Activated T-helper 1 cell treated with anti-CD3 and anti-CD28 coated beads, Interleukin-12 subunit alpha, Interleukin-12 subunit beta, Interleukin-2, Interleukin-4 antibody, amounts not matched to agents 30 ng/mL and 10 ng/mL and 1 ng/mL, durations not matched to agents 14 hours and 24 hours and 36 hours (primary cell): ENCODE data around the gene MSANTD1. TPM values are rescaled to one million over a fixed set of nuclear protein-coding genes. Genes with fewer than 3 reads are reported as not detected.

Experiments
- DNase-seq: peaks from one replicate; pipeline ENCODE4 v3.0.0; 2021; ENCODE audit warnings: low spot score
- H3K27ac Mint-ChIP-seq: one replicate; pipeline ENCODE4 v1.8.0; 2021; ENCODE audit warnings: mild to moderate bottlenecking, mixed read lengths
- H3K27me3 Mint-ChIP-seq: one replicate; pipeline ENCODE4 v1.8.0; 2022; ENCODE audit warnings: mild to moderate bottlenecking, moderate library complexity, mixed read lengths; ENCODE audit not compliant: insufficient read depth
- H3K36me3 Mint-ChIP-seq: one replicate; pipeline ENCODE4 v1.8.0; 2021; ENCODE audit warnings: low read depth, mixed read lengths
- H3K4me1 Mint-ChIP-seq: one replicate; pipeline ENCODE4 v1.8.0; 2021; ENCODE audit warnings: low read depth, mixed read lengths
- H3K4me3 Mint-ChIP-seq: one replicate; pipeline ENCODE4 v1.8.0; 2021; ENCODE audit warnings: mild to moderate bottlenecking, moderate library complexity, mixed read lengths
- H3K9me3 Mint-ChIP-seq: one replicate; pipeline ENCODE4 v1.8.0; 2021; ENCODE audit warnings: mixed read lengths
- intact Hi-C: fragments of 100-400 bp; cut with micrococcal nuclease; formaldehyde crosslinking; loops from one replicate; pipeline ENCODE4 v1.15.1; 2024
- total RNA-seq: library from RNA; stranded (reverse); gene quantifications from 2 replicates; pipeline ENCODE4 v1.2.3, GENCODE V29; 2022

Gene MSANTD1
- total RNA-seq, 1 donor from 2014 or later = 0.73 TPM

DNA sequence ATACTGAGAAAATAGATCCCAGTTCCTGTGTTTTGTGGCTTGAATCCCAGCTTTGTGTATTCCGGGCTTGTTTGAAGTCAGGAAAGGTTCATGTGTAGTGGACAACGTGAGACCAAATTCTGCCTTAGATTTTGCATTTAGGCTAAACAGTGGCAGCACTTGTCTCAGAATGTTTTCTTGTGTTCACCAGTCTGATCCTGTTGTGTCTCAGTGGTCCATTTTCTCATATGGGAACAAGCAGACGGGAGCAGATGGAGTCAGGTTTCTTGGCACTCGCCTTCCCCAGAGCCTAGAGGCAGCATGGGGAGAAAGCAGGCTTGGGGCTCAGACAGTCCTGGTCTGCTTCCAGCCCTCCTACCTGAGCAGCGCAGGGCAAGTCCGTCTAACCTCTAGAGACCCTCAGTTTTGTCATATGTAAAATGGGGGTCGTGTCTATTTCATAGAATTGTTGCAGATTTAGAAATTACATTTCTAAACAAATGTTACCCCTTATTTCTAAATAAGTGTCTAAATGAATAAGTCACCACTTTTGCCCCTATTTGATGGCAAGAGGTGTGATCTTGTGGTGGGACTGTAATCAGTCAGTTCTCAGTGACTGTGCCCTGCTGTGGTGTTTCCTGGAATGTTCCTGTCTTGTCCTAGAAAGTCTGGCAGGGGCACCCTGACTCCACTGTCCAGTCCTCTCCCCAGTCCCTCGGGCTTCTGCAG lies 28.3 kb upstream of the MSANTD1 start:
- no peak overlapping the region for H3K4me3 Mint-ChIP-seq
- DNase-seq = no peak
- intact Hi-C loops = no loop called here
- H3K27me3 Mint-ChIP-seq = no peaks in the 10 kb centered on the region
- no peak overlapping the region for H3K27ac Mint-ChIP-seq
- H3K9me3 Mint-ChIP-seq = no peaks in the 10 kb centered on the region
- H3K4me1 Mint-ChIP-seq = peaks cover 12% of the 10 kb centered on the region
- peaks cover 20% of the 10 kb centered on the region for H3K36me3 Mint-ChIP-seq

DNA sequence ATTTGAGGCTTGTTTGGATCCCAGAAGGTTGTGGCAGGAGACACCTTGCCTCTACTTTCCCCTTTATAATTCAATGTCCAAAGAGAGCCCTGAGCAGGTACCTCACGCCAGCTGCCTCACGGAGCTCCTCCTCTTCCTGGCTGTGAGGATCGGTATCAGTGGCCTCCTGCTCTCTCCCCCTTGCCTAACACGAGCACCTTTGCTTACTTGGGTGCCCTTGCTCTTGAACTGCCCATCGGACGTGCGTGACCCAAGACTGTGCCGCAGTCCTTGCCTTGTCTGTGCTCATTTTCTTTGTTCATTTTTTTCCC lies 27.8 kb upstream of the MSANTD1 start:
- DNase-seq = no peak
- peaks cover 12% of the 10 kb centered on the region for H3K4me1 Mint-ChIP-seq
- H3K4me3 Mint-ChIP-seq = no peak overlapping the region
- peak overlapping the region; percentile 21 for H3K27ac Mint-ChIP-seq
- H3K27me3 Mint-ChIP-seq = no peaks in the 10 kb centered on the region
- H3K9me3 Mint-ChIP-seq = no peaks in the 10 kb centered on the region
- H3K36me3 Mint-ChIP-seq = peaks cover 22% of the 10 kb centered on the region
- intact Hi-C loops = no loop called here

DNA sequence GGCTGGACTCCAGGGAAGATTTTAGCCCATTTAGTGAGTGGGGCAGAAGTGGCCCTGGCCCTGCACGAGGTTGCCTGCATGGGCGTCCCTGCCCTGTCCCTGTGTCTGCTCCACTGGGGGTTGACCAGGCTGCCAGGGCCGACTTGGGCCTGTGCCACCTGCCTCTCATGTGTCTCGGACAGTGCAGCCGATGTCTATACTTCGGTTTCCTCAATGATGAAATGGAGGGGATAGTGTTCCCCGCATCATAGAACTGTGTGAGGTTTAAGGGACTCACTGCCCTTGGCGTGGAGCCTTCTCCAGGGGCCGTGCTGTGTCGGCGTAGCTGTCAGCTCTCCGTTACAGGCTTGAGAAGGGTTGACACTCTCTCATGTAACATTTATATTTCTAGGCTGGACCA lies 27.0 kb upstream of the MSANTD1 start:
- H3K4me1 Mint-ChIP-seq = peaks cover 12% of the 10 kb centered on the region
- H3K36me3 Mint-ChIP-seq = peaks cover 22% of the 10 kb centered on the region
- no peak for DNase-seq
- no peak overlapping the region for H3K4me3 Mint-ChIP-seq
- H3K27me3 Mint-ChIP-seq = no peaks in the 10 kb centered on the region
- no peaks in the 10 kb centered on the region for H3K9me3 Mint-ChIP-seq
- intact Hi-C loops = no loop called here
- no peak overlapping the region for H3K27ac Mint-ChIP-seq

DNA sequence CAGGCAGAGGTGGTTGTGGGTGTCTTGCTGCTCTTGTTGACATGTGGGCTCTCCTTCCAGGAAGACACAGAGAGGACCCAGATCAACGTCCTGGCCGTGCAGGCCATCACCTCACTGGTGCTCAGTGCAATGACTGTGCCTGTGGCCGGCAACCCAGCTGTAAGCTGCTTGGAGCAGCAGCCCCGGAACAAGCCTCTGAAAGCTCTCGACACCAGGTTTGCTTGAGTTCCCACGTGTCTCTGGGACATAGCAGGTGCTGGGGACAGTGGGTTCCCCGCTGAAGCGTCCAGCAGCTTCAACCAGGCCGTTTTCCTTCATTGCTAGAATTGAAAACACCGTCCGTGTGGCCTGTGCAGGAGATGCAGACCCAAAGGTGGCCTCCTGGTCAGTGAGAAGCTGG lies 25.6 kb upstream of the MSANTD1 start:
- Mint-ChIP-seq H3K27me3 (no peaks in the 10 kb centered on the region), H3K27ac (no peak overlapping the region), H3K4me1 (peaks cover 12% of the 10 kb centered on the region), H3K9me3 (no peaks in the 10 kb centered on the region), H3K36me3 (peaks cover 20% of the 10 kb centered on the region), H3K4me3 (no peak overlapping the region)
- intact Hi-C loops = no loop called here
- DNase-seq = no peak

DNA sequence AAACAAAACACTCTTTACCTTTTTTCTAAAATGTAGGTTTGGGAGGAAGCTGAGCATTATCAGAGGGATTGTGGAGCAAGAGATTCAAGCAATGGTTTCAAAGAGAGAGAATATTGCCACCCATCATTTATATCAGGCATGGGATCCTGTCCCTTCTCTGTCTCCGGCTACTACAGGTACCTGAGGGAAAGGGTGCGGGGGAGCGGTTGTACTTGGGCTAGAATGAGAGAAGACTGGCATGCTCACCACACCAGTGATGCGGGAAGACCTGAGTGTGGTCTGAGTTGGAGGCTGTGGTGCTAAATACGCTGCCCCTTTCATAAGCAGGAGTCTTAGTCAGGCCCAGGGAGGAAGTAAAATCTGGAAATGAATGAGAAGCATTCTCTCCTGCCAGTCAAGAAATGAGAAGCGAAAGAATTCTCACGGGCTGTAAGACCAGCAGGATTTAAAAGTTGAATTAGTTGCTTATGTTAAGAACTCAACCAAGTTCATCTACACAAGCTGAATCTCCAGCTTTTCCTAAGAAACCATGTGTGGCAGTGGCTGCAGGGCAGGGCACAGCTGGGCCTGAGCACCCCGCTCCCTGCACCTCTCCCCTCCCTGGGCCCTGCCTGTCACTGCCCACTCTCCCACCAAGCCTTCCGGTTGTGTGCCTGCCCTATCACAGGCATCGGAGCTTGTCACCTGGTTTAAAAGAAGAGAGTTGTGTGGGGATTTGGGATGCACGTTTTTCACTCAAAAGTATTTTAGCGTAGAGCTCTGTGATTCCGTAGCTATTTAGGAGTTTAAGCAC lies 24.8 kb upstream of the MSANTD1 start:
- no peaks in the 10 kb centered on the region for H3K27me3 Mint-ChIP-seq

DNA sequence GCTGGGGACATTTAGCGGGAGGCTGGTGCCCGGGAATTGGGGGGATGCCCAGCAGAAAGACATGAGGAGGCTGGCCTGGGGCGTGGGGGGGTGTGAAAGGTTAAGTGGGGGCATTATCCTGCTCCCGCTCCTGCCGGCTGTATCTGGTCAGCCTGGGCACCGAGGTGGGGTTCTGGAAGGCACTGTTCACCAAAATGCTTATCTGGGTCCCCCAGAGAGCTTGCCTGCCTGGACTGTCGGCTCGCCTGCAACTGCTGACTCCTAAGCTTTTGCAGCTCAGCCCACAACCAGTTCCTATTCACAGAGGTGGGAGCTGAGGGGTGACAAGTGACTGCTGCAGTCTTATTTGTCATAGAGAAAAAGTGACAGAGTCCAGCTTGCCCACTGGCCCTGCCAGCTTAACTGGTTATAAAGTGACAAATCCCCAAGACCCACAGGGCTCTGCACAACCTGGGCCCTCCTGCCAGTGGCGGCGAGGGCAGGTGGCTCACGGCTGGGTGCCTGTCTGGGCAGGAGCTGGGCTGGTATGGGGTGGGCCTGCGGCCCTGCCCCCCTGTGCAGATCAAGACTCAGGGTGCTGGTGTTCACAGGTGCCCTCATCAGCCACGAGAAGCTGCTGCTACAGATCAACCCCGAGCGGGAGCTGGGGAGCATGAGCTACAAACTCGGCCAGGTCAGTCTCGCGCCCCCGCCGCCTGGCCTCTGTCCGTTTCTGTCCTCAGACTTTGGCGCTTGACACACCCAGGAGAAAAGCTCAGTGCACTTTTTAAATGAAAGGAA lies 23.7 kb upstream of the MSANTD1 start:
- no peak overlapping the region for H3K27ac Mint-ChIP-seq
- H3K36me3 Mint-ChIP-seq = peaks cover 37% of the 10 kb centered on the region
- no peaks in the 10 kb centered on the region for H3K4me1 Mint-ChIP-seq
- DNase-seq = no peak
- no peaks in the 10 kb centered on the region for H3K27me3 Mint-ChIP-seq
- H3K9me3 Mint-ChIP-seq = no peaks in the 10 kb centered on the region
- H3K4me3 Mint-ChIP-seq = no peak overlapping the region
- intact Hi-C loops = no loop called here

More for the DNA sequence above, 24.8 kb upstream of the MSANTD1 start:
- DNase-seq = no peak
- intact Hi-C loops = no loop called here
- Mint-ChIP-seq H3K27ac (no peak overlapping the region), H3K9me3 (no peaks in the 10 kb centered on the region), H3K4me3 (no peak overlapping the region), H3K4me1 (peaks cover 11% of the 10 kb centered on the region), H3K36me3 (peaks cover 28% of the 10 kb centered on the region)

DNA sequence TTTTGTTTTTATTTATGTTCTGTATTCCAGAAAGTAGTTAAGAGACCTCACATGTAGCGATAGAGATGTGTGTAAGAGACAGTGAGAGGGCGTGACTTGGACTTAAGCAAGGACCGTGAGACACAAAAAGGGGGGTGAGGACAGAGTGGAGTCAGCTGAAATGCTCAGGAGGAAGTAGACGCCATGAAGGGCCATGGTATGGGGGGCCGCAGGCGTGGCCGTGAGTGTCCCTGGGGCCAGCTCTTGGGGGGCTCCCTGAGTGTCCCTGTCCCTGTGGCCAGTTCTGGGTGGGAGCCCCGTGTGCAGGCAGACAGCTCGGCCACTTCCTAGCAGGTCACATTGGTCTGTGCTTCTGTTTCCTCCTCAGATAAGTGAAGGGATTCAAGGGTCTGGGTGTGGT lies 23.0 kb upstream of the MSANTD1 start:
- no peak for DNase-seq
- Mint-ChIP-seq H3K4me1 (no peaks in the 10 kb centered on the region), H3K27me3 (no peaks in the 10 kb centered on the region), H3K9me3 (no peaks in the 10 kb centered on the region), H3K4me3 (no peak overlapping the region), H3K36me3 (peaks cover 38% of the 10 kb centered on the region), H3K27ac (no peak overlapping the region)
- intact Hi-C loops = no loop called here

DNA sequence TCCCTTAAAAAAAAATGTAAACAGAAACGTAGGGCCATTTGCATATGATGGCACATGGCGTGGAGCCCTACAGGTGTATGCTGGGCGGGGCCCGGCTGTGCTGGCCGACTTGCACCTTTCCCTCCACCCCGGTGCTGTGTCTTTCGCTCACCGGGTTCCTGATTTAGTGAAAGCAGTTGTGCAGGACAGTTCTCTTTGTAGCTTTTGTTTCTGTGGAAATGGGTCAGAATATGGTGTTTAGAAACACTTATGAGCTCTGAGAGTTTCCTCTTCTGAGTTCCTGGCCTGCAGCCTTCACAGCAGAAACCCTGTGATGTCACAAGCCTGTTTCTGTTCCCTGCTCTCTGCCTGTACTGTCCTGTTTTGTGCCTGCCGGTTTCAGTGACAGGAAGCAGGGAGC lies 22.5 kb upstream of the MSANTD1 start:
- Mint-ChIP-seq H3K36me3 (peaks cover 35% of the 10 kb centered on the region), H3K4me1 (no peaks in the 10 kb centered on the region), H3K27ac (no peak overlapping the region), H3K27me3 (no peaks in the 10 kb centered on the region), H3K9me3 (no peaks in the 10 kb centered on the region), H3K4me3 (no peak overlapping the region)
- no peak for DNase-seq
- intact Hi-C loops = no loop called here

DNA sequence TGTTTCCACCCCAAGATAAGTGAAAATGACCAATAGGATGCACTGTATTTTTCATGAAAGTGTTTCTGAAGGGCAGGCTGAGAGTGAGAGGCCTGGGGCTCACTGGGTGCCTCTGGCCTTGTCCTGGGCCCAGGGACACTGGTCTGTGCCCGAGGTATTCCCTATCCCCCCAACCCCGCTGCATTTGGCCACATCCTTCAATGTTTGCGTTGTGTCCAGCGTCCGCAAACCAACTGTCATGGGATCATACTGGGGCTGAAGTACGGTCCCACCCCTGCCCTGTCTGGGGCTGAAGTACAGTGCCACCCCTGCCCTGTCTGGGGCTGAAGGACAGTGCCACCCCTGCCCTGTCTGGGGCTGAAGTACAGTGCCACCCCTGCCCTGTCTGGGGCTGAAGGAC lies 22.0 kb upstream of the MSANTD1 start:
- no peak overlapping the region for H3K27ac Mint-ChIP-seq
- H3K36me3 Mint-ChIP-seq = peaks cover 38% of the 10 kb centered on the region

DNA sequence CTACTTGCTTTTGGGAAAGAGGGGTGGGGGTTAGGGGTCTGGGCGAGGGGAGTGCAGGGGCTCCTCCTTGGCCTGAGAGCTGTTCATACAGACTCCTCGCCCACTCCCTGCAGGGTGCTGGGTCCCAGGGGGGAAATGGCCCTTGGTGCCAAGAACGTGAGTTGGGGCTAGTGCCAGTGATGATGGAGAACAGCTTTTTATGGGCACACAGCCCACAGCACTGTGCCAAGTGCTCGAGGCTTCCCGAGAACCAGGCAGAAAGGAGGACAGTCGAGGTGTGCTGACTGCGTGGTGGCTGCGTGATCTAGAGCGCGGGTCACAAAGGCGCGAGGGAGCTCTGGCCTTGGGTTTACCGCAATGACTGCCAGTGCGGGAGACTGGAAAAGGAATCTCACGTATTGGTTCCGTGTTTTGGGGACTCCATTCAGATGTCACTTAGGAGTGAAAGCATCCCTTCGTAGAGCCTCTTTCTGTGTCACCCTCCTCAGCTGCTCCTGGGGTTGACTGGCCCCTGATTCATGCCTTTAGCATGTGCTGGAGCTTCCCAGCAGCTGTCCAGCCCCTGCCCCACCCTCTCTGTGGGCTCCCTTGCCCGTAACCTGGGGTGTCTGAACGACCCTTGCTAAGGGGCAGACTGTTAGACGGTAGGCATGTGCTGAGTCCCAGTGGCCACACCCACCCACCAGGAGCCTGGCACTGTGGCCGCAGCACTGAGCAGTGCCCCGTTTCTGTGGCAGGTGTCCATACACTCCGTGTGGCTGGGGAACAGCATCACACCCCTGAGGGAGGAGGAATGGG lies 20.9 kb upstream of the MSANTD1 start:
- H3K27ac Mint-ChIP-seq = no peak overlapping the region
- no peaks in the 10 kb centered on the region for H3K4me1 Mint-ChIP-seq
- H3K27me3 Mint-ChIP-seq = no peaks in the 10 kb centered on the region
- peaks cover 34% of the 10 kb centered on the region for H3K36me3 Mint-ChIP-seq
- DNase-seq = no peak
- no peaks in the 10 kb centered on the region for H3K9me3 Mint-ChIP-seq
- intact Hi-C loops = no loop called here
- no peak overlapping the region for H3K4me3 Mint-ChIP-seq

More for the DNA sequence above, 22.0 kb upstream of the MSANTD1 start:
- H3K4me1 Mint-ChIP-seq = no peaks in the 10 kb centered on the region
- intact Hi-C loops = no loop called here
- no peak for DNase-seq
- no peaks in the 10 kb centered on the region for H3K27me3 Mint-ChIP-seq
- no peak overlapping the region for H3K4me3 Mint-ChIP-seq
- no peaks in the 10 kb centered on the region for H3K9me3 Mint-ChIP-seq

DNA sequence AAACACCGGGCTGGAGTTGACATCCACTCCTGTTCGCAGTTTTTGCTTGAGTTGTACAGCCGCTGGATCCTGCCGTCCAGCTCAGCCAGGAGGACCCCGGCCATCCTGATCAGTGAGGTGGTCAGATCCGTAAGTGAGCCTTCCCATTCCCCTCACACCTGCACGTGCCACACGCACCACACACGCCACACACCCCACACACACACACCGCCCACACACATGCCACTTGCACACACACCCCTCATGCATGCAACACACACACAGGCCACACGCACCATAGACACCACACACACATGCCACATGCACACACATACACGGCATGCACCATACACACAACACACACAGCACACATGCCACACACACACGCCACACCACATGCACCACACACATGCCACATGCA lies 20.1 kb upstream of the MSANTD1 start:
- intact Hi-C loops = no loop called here
- Mint-ChIP-seq H3K27me3 (no peaks in the 10 kb centered on the region), H3K36me3 (peaks cover 34% of the 10 kb centered on the region), H3K4me1 (no peaks in the 10 kb centered on the region), H3K9me3 (no peaks in the 10 kb centered on the region), H3K4me3 (no peak overlapping the region), H3K27ac (peak overlapping the region; percentile 53)
- DNase-seq = no peak

DNA sequence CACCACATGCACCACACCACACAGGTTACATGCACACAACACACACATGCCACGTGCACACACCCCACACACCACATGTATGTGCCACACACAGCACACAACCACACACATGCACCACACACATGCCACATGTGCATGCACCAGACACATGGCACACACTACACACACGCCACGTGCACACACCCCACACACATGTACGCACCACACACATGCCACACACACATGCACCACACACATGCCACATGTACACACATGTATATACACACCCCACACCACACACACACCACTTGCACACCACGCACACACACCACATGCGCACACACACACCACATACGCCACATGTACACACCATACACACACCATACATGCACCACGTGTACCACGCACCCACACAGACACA lies 19.6 kb upstream of the MSANTD1 start:
- Mint-ChIP-seq H3K9me3 (no peaks in the 10 kb centered on the region), H3K27ac (peak overlapping the region; percentile 53), H3K36me3 (peaks cover 34% of the 10 kb centered on the region), H3K4me1 (no peaks in the 10 kb centered on the region), H3K27me3 (no peaks in the 10 kb centered on the region), H3K4me3 (no peak overlapping the region)
- intact Hi-C loops = no loop called here
- DNase-seq = no peak
